Activated gamma-delta T cell treated with Interleukin-2 at 50 U/mL for 16 hours (primary cell): ENCODE data around the gene KIF22.

ENCODE experiments used
- DNase-seq: peaks from one replicate; pipeline ENCODE4 v3.0.0-alpha.2; 2020

The KIF22 gene

DNA sequence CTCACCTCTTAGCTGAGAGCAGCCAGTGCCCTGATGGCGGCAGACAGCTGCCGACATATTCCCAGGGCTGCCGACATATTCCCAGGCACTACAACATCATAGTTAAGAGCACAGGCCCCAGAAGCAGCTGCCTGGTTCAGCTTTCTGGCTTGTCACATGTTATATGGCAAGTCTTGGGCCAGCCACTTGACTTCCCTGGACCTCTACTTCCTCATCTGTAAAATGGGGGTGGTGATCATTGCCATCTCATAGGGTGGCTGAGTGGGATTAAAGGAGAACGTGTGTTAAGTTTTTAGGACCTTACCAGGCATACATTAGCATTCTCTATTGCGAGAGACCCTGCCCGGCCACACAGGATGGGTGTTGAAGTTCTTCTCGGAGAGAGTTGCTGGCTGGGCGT, 53.4 kb downstream of the KIF22 start:
- no peak for DNase-seq

DNA sequence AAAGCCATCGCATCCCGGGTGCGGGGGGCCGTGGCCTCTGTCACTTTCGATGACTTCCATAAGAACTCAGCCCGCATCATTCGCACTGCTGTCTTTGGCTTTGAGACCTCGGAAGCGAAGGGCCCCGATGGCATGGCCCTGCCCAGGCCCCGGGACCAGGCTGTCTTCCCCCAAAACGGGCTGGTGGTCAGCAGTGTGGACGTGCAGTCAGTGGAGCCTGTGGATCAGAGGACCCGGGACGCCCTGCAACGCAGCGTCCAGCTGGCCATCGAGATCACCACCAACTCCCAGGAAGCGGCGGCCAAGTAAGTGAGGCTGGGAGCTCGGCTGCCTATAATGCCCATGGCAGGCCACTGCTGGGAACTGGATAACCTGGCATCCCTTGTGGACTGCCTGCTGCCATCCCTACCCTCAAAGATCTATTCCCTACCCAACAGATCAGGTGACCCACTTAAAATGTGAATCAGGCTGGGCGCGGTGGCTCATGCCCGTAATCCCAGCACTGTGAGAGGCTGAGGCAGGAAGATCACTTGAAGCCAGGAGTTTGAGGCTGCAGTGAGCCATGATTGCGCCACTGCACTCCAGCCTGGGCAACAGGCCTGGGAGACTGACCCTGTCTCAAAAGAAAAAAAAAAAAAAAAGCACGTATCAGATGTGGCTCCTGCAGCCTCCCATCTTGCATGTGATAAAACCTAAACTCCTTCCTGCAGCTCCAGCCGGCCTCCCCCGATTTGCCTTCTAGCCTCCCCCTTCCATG, 54.2 kb downstream of the KIF22 start:
- no peak for DNase-seq

DNA sequence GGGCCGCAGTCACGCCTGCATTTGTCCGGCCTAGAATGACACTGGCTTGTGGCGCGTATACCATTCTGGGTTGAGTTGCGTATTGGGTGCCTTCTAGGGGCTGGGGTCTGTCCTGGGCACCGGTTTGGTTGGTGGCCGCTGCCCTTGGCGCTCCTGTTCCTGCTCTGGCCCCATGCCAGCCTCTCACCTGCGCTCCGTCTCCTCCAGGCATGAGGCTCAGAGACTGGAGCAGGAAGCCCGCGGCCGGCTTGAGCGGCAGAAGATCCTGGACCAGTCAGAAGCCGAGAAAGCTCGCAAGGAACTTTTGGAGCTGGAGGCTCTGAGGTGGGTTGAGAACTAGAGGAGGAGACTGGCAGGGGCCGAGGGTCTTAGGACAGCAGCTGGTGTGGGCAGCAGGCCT, 55.1 kb downstream of the KIF22 start:
- no peak for DNase-seq

DNA sequence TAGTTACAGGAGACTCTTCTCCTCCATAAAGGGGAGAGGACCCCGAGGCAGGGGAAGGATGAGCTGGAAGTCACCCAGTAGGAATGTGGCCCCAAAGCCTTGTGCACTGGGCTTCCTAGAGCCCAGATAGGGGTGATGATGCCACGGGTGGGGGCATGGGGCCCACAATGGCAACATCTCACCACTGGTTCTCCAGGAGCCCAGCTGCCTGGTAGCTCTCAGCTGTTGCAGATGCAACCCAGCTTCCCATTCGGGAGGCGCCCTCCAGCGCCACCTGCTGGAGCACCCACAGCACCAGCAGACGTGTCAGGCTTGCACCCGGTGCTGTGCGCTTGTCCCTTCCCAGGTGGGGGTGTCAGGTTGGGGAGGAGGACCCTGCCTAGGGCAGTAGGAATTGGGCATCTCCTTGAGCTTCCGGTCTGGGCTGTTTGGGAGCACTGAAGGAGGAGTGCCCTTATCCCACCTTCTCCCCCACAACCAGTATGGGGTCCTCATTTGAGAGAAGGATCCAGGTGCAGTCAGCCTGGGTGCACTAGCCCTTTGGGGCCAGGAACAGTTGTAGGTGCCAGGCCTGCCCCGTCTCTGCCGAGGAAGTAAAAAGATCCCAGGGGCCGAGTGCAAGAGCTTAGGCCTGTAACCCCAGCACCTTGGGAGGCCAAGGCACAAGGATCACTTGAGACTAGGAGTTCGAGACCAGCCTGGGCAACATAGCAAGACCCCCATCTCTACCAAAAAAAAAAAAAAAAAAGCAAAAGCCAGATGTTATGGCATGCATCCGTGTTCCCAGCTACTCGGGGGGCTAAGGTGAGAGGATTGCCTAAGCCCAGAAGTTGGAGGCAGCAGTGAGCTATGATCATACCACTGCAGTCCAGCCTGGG, 58.1 kb downstream of the KIF22 start:
- peak; percentile 81 for DNase-seq

DNA sequence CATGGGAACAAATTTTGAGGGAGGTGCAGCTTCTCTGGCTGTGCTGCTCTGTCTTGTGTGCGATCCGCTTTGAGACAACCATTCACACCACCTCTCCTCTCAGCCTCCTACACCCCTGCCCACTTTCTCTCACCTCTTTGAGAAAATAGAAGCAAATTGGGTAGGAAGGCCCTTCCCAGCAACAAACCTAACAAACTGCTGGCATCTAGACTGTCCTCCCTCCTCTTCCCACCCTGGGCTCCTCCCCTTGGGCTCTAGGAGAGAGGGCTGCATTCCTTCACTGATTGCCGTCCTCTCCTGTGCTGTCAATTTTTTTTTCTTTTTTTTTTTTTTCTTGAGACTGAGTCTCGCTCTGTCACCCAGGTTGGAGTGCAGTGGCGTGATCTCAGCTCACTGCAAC, 59.0 kb downstream of the KIF22 start:
- no peak for DNase-seq

DNA sequence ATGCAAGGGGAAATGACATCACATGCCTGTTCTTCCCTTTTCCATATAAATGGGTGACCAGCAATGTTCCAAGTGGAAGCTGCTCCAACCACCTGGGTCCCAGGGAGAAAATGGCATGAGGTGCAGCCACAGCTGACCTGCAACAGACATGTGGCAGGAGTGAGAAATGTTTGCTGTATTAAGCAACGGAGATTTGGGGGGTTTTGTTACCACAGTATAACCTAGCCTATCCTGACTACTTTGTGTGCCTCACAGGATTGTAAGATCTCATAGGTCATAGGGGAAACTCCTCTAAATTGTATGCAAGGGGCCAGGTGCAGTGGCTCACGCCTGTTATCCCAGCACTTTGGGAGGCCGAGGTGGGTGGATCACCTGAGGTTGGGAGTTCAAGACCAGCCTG, 60.4 kb downstream of the KIF22 start:
- no peak for DNase-seq

DNA sequence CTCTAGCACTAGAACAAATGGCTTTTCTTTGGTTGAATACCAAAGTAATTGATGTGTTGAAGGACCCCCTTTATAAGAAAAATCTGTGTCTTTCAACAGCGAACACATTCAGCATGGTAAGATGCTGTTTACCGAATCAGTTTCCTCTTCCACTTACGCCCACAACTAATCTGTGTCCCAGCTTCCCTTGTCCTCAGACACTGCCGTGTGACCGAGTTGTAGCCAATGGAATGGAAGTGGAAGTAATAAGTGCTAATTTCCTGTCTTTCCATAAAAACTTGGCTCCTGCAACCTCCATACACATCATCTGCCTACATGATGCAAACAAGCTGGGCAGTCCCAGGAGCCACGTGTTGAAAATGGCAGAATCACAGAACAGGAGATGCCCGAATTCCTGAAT, 62.1 kb downstream of the KIF22 start:
- no peak for DNase-seq

DNA sequence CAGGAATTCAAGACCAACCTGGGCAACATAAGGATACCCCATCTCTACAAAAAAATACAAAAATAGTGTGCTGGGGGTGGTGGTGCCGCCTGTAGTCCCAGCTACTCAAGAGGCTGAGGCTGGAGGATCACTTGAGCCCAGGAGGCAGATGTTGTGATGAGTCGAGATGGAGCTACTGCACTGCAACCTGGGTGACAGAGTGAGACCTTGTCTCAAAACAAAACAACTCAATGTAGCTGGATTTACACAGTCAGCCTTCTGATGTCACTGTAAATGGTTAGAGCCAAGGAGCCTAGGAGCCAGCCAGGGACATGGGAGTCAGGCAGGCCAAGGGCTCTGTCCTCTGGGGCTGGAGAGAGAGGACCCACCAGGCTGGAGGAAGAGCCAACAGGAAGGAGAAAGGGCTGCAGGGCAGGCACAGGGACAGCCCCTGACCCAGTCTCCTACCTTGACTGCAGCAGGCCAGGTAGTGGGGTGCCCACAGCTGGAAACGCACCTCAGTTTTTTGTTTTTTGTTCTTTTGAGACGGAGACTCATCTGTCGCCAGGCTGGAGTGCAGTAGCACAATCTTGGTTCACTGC, 64.1 kb downstream of the KIF22 start:
- DNase-seq, result no peak
